A549 treated with ZK216348 at 1 μM for 4 hours (cell line): ENCODE data around the gene ECI2. TPM values are rescaled to one million over a fixed set of nuclear protein-coding genes. Genes with fewer than 3 reads are reported as not detected.

Experiments used
- total RNA-seq: library from RNA; stranded (reverse); fragments of 200-300 nt; extraction: Qiagen RNA extraction; gene quantifications from 5 replicates; pipeline ENCODE4 v1.2.3, GENCODE V29; 2022; ENCODE audit warnings: low read depth

The ECI2 gene
- 48.6 to 62.1 TPM (median 49.9 TPM) in 5 replicates for total RNA-seq

GRCh38 chr6:4134841-4135664 is at the start of gene ECI2:
Gene ECI2, minus strand, starts transcription at chr6:4135575. Its CDS starts 15 bp downstream, at chr6:4135560.

GRCh38 chr6:4078691-4079471 is 56.5 kb downstream of the ECI2 start, which contains the start of gene FAM217A:
Gene FAM217A, minus strand, starts transcription at chr6:4079137. Its CDS starts 1,723 bp downstream, at chr6:4077414.

Other genes with a start within 250 kb of the ECI2 start
- not detected in 5 replicates for gene FAM217A, start 56.4 kb downstream of the ECI2 start, total RNA-seq